GM06990 (cell line): Measurements from ENCODE around the gene OR2T2.
"Not testable (repeated sequence)": the region's sequence is repeated elsewhere in the genome, so short reads cannot be mapped to it uniquely, and the experiment has no call there.

Source experiments
- DNase-seq: peaks from one replicate; pipeline ENCODE4 v3.0.0-alpha.2; 2011; ENCODE audit not compliant: insufficient read length; ENCODE audit errors: extremely low read depth
- H3K27me3 ChIP-seq: replicated peaks from 2 replicates; pipeline ENCODE4 v1.6.0; 2011; ENCODE audit warnings: low read length; ENCODE audit not compliant: control insufficient read depth, insufficient read depth
- H3K36me3 ChIP-seq: 2 replicates; pipeline ENCODE4 v1.5.1; 2011; ENCODE audit warnings: low read length; ENCODE audit not compliant: control insufficient read depth, insufficient read depth
- H3K4me3 ChIP-seq: replicated peaks from 2 replicates; pipeline ENCODE4 v1.5.1; 2011; ENCODE audit warnings: low read depth, mild to moderate bottlenecking, control low read depth, low read length
- TF ChIP-seq, protein P1 (sequence below): IDR thresholded peaks from 2 replicates; pipeline ENCODE4 v1.5.1; 2011; ENCODE audit warnings: low read length, control low read depth, mild to moderate bottlenecking, inconsistent platforms; ENCODE audit not compliant: insufficient read depth, poor library complexity, severe bottlenecking

The OR2T2 gene, protein sequence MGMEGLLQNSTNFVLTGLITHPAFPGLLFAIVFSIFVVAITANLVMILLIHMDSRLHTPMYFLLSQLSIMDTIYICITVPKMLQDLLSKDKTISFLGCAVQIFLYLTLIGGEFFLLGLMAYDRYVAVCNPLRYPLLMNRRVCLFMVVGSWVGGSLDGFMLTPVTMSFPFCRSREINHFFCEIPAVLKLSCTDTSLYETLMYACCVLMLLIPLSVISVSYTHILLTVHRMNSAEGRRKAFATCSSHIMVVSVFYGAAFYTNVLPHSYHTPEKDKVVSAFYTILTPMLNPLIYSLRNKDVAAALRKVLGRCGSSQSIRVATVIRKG

DNA sequence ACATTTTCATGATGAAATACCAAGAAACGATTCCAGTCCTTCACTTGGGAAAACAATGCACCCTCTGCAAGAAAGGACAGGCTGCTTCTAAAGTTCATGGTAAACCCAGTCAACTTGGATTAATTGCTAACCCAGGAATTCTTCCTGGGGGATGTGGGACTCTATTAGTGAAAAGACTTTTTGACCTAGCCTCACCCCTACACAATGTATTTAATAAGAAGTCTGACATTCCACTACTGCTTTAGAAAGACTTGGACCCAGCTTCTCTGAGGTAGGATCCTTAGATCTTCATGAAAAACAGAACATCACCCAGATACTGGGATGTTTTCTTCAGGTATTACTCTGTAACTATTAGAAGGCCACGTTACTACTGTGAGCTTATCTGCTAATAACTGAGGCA is at the start of gene OR2T2:
Gene OR2T2 (plus strand): TSS at position 239 of the 400 bp plus-strand sequence. CDS start 7,161 bp downstream, outside the sequence.
- DNase-seq, H3K4me3 ChIP-seq, H3K36me3 ChIP-seq, H3K27me3 ChIP-seq: not testable (repeated sequence)

DNA sequence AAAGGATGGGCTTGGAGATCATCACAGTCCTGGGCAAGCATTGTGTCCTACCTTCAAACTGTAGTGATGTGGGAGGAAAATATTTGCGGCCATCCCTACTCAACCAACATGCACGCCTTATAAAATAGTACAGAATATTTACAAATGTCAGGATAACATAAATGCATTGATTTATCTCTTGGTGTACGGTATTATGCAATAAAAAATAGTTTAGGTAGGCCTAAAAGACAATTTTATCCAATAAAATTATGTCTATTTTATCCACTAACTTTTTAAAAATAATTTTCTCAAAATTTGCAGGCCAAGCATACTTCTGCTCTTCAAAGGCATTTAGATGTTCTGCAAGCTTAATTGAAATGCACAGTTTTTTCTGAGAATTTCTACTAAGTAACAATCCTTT is 42.7 kb upstream of the OR2T2 start, which contains the start of gene OR2T1:
Gene OR2T1 (plus strand): TSS at position 301 of the 400 bp plus-strand sequence. CDS start 3,100 bp downstream, outside the sequence.
- H3K36me3 ChIP-seq: no peaks in the 10 kb centered on the region
- no peak within 1 kb of the TSS for H3K4me3 ChIP-seq
- TF ChIP-seq, protein P1, sequence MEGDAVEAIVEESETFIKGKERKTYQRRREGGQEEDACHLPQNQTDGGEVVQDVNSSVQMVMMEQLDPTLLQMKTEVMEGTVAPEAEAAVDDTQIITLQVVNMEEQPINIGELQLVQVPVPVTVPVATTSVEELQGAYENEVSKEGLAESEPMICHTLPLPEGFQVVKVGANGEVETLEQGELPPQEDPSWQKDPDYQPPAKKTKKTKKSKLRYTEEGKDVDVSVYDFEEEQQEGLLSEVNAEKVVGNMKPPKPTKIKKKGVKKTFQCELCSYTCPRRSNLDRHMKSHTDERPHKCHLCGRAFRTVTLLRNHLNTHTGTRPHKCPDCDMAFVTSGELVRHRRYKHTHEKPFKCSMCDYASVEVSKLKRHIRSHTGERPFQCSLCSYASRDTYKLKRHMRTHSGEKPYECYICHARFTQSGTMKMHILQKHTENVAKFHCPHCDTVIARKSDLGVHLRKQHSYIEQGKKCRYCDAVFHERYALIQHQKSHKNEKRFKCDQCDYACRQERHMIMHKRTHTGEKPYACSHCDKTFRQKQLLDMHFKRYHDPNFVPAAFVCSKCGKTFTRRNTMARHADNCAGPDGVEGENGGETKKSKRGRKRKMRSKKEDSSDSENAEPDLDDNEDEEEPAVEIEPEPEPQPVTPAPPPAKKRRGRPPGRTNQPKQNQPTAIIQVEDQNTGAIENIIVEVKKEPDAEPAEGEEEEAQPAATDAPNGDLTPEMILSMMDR: no peak
- no peak for DNase-seq
- H3K27me3 ChIP-seq: no peaks in the 10 kb centered on the region

DNA sequence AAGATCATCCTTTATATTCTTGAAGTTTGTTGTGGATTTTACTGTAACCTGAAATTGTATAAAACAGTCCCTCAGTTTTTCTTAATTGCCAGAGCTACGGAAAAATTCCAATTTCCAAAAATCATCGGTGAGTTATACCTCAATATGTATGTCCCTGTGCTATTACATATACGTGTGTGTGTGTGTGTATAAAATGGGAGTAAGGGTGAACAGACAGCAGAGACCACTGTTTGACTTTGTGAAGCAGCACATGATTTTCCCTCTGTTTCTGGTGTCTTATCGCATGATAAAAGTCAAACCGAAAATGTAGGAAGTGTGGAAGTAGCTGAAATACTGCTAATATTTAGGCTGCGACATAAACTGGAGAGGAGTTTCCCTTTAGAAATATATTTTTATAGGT is 41.4 kb upstream of the OR2T2 start:
- no peaks in the 10 kb centered on the region for H3K27me3 ChIP-seq
- TF ChIP-seq, protein P1: peak; percentile 31
- no peaks in the 10 kb centered on the region for H3K36me3 ChIP-seq
- DNase-seq: peak; percentile 57
- H3K4me3 ChIP-seq: no peak overlapping the region

DNA sequence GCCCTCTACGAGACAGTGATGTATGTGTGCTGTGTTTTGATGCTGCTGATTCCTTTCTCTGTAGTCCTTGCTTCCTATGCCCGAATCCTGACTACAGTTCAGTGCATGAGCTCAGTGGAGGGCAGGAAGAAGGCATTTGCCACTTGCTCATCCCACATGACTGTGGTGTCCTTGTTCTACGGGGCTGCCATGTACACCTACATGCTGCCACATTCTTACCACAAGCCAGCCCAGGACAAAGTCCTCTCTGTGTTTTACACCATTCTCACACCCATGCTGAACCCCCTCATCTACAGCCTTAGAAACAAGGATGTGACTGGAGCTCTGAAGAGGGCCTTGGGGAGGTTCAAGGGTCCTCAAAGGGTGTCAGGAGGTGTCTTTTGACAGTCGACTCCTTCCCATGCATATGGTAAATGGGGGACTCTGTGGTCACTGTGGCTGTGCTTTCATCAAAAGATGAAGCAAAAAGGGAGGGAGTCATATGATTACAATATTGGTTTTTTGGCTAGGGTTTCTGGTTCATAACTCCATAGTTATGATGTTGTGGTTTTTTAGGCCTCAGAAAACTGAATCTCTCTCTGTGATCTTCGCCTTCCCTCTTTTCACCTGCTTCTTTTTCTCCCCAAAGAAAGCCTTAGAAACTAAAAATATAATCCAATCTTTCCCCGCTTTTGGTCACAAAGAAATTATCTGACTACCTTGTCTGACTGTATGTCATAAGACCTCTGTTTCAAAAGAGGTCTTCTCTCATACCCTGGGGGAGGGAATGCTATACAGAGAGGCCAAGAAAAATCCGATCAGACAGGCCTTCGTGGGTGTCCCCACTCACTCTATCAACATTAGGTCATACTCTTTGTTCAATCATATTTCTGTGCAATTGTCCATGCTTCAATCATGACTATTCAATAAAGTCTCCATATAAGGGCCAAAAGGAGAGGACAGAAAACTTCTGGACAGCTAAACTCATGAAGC is 38.4 kb upstream of the OR2T2 start:
- Histone ChIP-seq H3K27me3 (no peaks in the 10 kb centered on the region), H3K4me3 (no peak overlapping the region), H3K36me3 (no peaks in the 10 kb centered on the region)
- TF ChIP-seq, protein P1: no peak
- DNase-seq: no peak

DNA sequence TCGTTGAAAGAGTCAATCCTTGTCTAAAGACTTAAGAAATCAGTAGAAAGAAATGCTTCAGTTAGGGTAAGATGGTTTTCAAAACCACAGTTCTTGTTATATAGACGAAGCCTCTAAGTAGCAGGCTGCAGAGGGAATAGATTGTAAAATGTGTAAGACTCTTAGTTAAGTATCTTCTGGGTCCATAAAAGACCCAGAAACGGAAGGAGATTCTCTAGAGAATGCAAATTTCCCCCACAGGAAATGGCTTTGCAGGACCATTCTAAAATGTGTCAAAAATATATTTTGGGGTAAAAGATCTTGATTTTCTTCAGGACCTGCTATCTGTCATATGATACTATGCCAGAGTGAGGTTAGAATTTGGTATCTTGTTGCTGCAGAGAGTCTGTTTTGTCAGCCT is 29.2 kb upstream of the OR2T2 start:
- DNase-seq: no peak
- Histone ChIP-seq H3K27me3 (no peaks in the 10 kb centered on the region), H3K4me3 (no peak overlapping the region), H3K36me3 (no peaks in the 10 kb centered on the region)
- TF ChIP-seq, protein P1: no peak

DNA sequence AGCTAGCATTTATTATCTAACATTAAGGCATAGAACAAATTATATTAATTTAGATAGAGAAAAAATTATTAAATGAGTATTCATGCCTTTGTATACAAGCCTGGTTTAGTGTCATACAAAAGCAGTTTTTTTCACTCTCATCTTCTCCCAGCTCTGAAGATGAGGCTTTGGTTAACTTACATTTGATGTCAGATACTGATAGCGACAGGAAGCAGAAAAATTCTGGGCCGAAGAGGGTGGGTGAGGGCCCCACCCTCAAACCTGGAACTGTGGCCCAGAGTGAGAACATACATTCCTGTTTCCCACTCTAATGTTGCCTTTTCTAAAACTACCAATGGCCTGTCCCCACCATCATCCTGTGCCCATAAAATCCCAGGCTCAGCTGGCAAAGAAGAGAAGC is 27.6 kb upstream of the OR2T2 start:
- no peak for DNase-seq
- H3K4me3 ChIP-seq: no peak overlapping the region
- no peaks in the 10 kb centered on the region for H3K36me3 ChIP-seq
- no peaks in the 10 kb centered on the region for H3K27me3 ChIP-seq
- TF ChIP-seq, protein P1: no peak
